Mesothelial cell of epicardium (in vitro differentiated cells): ENCODE data around the gene BPTF. TPM values are rescaled to one million over a fixed set of nuclear protein-coding genes. Genes with fewer than 3 reads are reported as not detected.

Experiments
- DNase-seq, 2 experiments: peaks; one replicate each; pipeline ENCODE4 v3.0.0; 2021; ENCODE audit warnings: low spot score in 2 of 2; ENCODE audit not compliant: unreplicated experiment in 2 of 2
- H3K27ac Mint-ChIP-seq: 2 replicates; pipeline ENCODE4 v1.8.0; 2021; ENCODE audit warnings: mixed read lengths
- H3K27me3 Mint-ChIP-seq: 2 replicates; pipeline ENCODE4 v1.8.0; 2021; ENCODE audit warnings: low read depth, mixed read lengths
- H3K36me3 Mint-ChIP-seq: 2 replicates; pipeline ENCODE4 v1.8.0; 2021; ENCODE audit warnings: mixed read lengths
- H3K4me1 Mint-ChIP-seq: 2 replicates; pipeline ENCODE4 v1.8.0; 2021; ENCODE audit warnings: mixed read lengths
- H3K4me3 Mint-ChIP-seq: 2 replicates; pipeline ENCODE4 v1.8.0; 2021; ENCODE audit warnings: mild to moderate bottlenecking, moderate library complexity, mixed read lengths
- H3K9me3 Mint-ChIP-seq: 2 replicates; pipeline ENCODE4 v1.8.0; 2021; ENCODE audit warnings: mixed read lengths
- CTCF ChIP-seq: fragments of 200-600 bp; sonication (generic); IDR thresholded peaks from one replicate; pipeline ENCODE4 v1.5.0; 2021; ENCODE audit warnings: antibody characterized with exemption; ENCODE audit not compliant: unreplicated experiment
- total RNA-seq: library from RNA; stranded (reverse); gene quantifications from 3 replicates; pipeline ENCODE4 v1.2.1, GENCODE V29; 2021

Gene BPTF
- total RNA-seq, 1 donor from 2014 or later: 172 TPM

- Mint-ChIP-seq H3K36me3 (no peaks in the 10 kb centered on the region), H3K9me3 (no peaks in the 10 kb centered on the region), H3K4me3 (no peak overlapping the region), H3K27ac (no peak overlapping the region), H3K27me3 (peaks cover 20% of the 10 kb centered on the region), H3K4me1 (peaks cover 20% of the 10 kb centered on the region)
- no peak for TF ChIP-seq CTCF
- DNase-seq: no peak
Measured at GRCh38 chr17:67999291-67999911, 174.1 kb downstream of the BPTF start.

GRCh38 chr17:68004201-68004600, 178.9 kb downstream of the BPTF start:
- H3K4me3 Mint-ChIP-seq: no peak overlapping the region
- H3K4me1 Mint-ChIP-seq: peaks cover 3% of the 10 kb centered on the region
- no peaks in the 10 kb centered on the region for H3K9me3 Mint-ChIP-seq
- H3K27me3 Mint-ChIP-seq: no peaks in the 10 kb centered on the region
- DNase-seq: no peak
- no peaks in the 10 kb centered on the region for H3K36me3 Mint-ChIP-seq
- TF ChIP-seq CTCF: no peak
- no peak overlapping the region for H3K27ac Mint-ChIP-seq

- Mint-ChIP-seq H3K36me3 (no peaks in the 10 kb centered on the region), H3K4me1 (peaks cover 3% of the 10 kb centered on the region), H3K27me3 (no peaks in the 10 kb centered on the region), H3K4me3 (no peak overlapping the region), H3K9me3 (no peaks in the 10 kb centered on the region), H3K27ac (no peak overlapping the region)
- no peak for TF ChIP-seq CTCF
- no peak for DNase-seq
Measured at GRCh38 chr17:68006797-68007196, 181.5 kb downstream of the BPTF start.

GRCh38 chr17:68011199-68011665, 185.9 kb downstream of the BPTF start:
- Mint-ChIP-seq H3K4me3 (peak overlapping the region; percentile 41), H3K27me3 (no peaks in the 10 kb centered on the region), H3K4me1 (peaks cover 3% of the 10 kb centered on the region), H3K9me3 (no peaks in the 10 kb centered on the region), H3K36me3 (no peaks in the 10 kb centered on the region), H3K27ac (no peak overlapping the region)
- TF ChIP-seq CTCF: peak; percentile 49
- no peak for DNase-seq

GRCh38 chr17:68013385-68013784, 188.1 kb downstream of the BPTF start:
- H3K9me3 Mint-ChIP-seq: no peaks in the 10 kb centered on the region
- H3K27ac Mint-ChIP-seq: no peak overlapping the region
- no peak for DNase-seq
- no peaks in the 10 kb centered on the region for H3K4me1 Mint-ChIP-seq
- no peak overlapping the region for H3K4me3 Mint-ChIP-seq
- H3K36me3 Mint-ChIP-seq: no peaks in the 10 kb centered on the region
- TF ChIP-seq CTCF: no peak
- H3K27me3 Mint-ChIP-seq: no peaks in the 10 kb centered on the region
